IPS DF 6.9 (cell line): ENCODE results near the gene TRAF5.
A peak's percentile ranks its signal among the peaks of the same experiment; 100 is the strongest.
"Not testable (repeated sequence)": the region's sequence is repeated elsewhere in the genome, so short reads cannot be mapped to it uniquely, and the experiment has no call there.

Experiments used
- DNase-seq: peaks from one replicate; pipeline ENCODE4 v3.0.0-alpha.2; 2013; ENCODE audit warnings: low read depth, low spot score
- H3K27ac ChIP-seq: one replicate; pipeline ENCODE4 v1.5.1; 2013; ENCODE audit warnings: low read length, control low read depth
- H3K27me3 ChIP-seq: 2 replicates; pipeline ENCODE4 v1.6.1; 2013; ENCODE audit warnings: mild to moderate bottlenecking, low read length; ENCODE audit not compliant: control insufficient read depth, insufficient read depth
- H3K36me3 ChIP-seq: 2 replicates; pipeline ENCODE4 v1.6.1; 2013; ENCODE audit warnings: low read length; ENCODE audit not compliant: control insufficient read depth, insufficient read depth
- H3K4me1 ChIP-seq: 2 replicates; pipeline ENCODE4 v1.6.1; 2013; ENCODE audit warnings: low read length; ENCODE audit not compliant: control insufficient read depth, insufficient read depth
- H3K4me3 ChIP-seq: 2 replicates; pipeline ENCODE4 v1.5.1; 2013; ENCODE audit warnings: mild to moderate bottlenecking, low read length
- H3K9me3 ChIP-seq: 2 replicates; pipeline ENCODE4 v1.6.1; 2013; ENCODE audit warnings: low read length, inconsistent platforms; ENCODE audit not compliant: control insufficient read depth, insufficient read depth
- WGBS: extraction: QIAGEN DNeasy Blood & Tissue Kit; methylation state at CpG from one replicate; pipeline ENCODE4 v1.1.7; 2013; ENCODE audit warnings: mixed read lengths, missing lambda C conversion rate; ENCODE audit not compliant: insufficient read length, insufficient coverage; 5-methylcytosine and 5-hydroxymethylcytosine counted together

TRAF5 gene

DNA sequence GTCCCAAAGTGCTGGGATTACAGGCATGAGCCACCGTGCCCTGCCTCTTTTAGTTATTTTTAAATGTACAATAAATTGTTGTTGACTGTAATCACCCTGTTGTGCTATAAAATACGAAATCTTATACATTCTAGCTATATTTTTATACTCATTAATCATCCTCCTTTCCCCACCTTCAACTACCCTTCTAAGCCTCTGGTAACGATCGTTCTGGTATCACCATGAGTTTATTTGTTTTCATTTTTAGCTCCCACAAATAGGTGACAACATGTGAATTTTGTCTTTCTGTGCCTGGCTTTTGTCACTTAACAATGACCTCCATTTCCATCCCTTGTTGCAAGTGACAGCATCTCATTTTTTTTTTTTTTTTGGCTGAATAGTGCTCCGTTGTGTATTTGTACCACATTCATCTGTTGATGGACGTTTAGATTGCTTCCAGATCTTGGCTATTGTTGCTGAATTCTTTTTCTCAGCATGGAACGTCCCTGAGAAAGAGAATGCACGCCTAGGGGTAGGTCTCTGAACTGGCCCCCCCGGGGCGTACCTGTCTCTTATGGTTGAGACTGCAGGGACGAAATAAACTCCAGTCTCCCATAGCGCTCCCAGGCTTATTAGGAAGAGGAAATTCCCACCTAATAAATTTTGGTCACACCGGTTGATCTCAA lies 71.8 kb downstream of the TRAF5 start:
- WGBS: no CpG with 5 or more reads among the region's 13 CpGs
- H3K4me3 ChIP-seq, H3K4me1 ChIP-seq, H3K27me3 ChIP-seq, H3K36me3 ChIP-seq, DNase-seq, H3K27ac ChIP-seq, H3K9me3 ChIP-seq: not testable (repeated sequence)

DNA sequence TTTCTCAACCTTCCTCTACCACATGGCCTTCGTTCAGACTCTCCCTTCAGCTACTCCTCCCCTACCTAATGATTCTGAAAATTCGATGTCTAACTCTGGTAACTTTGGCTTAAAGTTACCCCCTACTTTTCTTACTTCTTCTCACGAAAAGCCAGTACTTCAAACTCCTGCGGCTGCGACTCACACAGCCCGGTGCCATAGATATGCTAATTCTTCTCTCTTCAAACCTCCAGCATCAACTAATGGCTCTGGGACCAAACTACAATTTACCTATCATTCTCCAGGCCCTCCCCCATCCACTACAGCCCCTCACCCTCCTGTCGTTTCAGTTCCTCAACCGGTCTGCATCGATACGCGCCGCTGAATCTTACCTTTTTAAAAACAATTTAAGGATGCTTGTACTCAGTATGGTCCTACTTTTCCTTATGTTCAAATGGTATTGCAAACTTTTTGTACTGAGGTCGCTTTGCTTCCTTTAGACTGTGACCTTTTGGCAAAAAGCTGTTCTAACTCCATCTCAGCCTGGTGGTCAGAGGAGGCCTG lies 73.3 kb downstream of the TRAF5 start:
- H3K4me1 ChIP-seq, H3K27ac ChIP-seq, H3K4me3 ChIP-seq, H3K36me3 ChIP-seq, H3K27me3 ChIP-seq, H3K9me3 ChIP-seq, DNase-seq: not testable (repeated sequence)
- no CpG with 5 or more reads among the region's 13 CpGs for WGBS

DNA sequence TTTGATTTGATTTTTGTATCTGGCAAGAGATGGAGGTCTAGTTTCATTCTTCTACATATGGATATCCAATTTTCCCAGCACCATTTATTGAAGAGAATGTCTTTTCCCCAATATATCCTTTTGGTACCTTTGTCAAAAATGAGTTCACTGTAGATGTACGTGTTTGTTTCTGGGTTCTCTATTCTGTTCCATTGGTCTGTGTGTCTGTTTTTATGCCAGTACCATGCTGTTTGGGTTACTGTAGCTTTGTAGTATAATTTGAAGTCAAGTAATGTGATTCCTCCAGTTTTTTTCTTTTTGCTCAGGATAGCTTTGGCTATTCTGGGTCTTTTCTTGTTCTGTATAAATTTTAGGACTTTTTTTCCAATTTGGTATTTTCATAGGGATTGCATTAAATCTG lies 75.1 kb downstream of the TRAF5 start:
- not testable (repeated sequence) for H3K4me1 ChIP-seq, H3K4me3 ChIP-seq, DNase-seq, H3K9me3 ChIP-seq, H3K36me3 ChIP-seq, H3K27me3 ChIP-seq, H3K27ac ChIP-seq
- no CpG with 5 or more reads among the region's 1 CpG for WGBS

GRCh38 chr1:211406086-211406485 lies 79.5 kb downstream of the TRAF5 start:
- H3K36me3 ChIP-seq, H3K9me3 ChIP-seq, DNase-seq, H3K4me3 ChIP-seq, H3K27ac ChIP-seq, H3K27me3 ChIP-seq, H3K4me1 ChIP-seq: not testable (repeated sequence)
- WGBS: no CpG with 5 or more reads among the region's 3 CpGs

- H3K9me3 ChIP-seq, H3K4me1 ChIP-seq, DNase-seq, H3K27me3 ChIP-seq, H3K4me3 ChIP-seq, H3K27ac ChIP-seq, H3K36me3 ChIP-seq: not testable (repeated sequence)
- no CpG with 5 or more reads among the region's 7 CpGs for WGBS
Observed at GRCh38 chr1:211407749-211408148, 81.1 kb downstream of the TRAF5 start.

GRCh38 chr1:211411639-211412038 lies 85.0 kb downstream of the TRAF5 start:
- Histone ChIP-seq H3K4me1 (no peaks in the 10 kb centered on the region), H3K4me3 (no peak overlapping the region), H3K36me3 (no peaks in the 10 kb centered on the region), H3K27ac (no peak overlapping the region), H3K27me3 (no peaks in the 10 kb centered on the region), H3K9me3 (no peaks in the 10 kb centered on the region; the same call in 1 of the 2 replicates)
- no peak for DNase-seq
- WGBS: no CpG with 5 or more reads among the region's 3 CpGs

- WGBS: no CpG with 5 or more reads among the region's 2 CpGs
- Histone ChIP-seq H3K4me1 (no peaks in the 10 kb centered on the region), H3K4me3 (no peak overlapping the region; the same call in 1 of the 2 replicates), H3K36me3 (no peaks in the 10 kb centered on the region), H3K27me3 (no peaks in the 10 kb centered on the region), H3K27ac (no peak overlapping the region), H3K9me3 (no peaks in the 10 kb centered on the region; the same call in 1 of the 2 replicates)
- DNase-seq: no peak
Observed at GRCh38 chr1:211415700-211416099, 89.1 kb downstream of the TRAF5 start.

DNA sequence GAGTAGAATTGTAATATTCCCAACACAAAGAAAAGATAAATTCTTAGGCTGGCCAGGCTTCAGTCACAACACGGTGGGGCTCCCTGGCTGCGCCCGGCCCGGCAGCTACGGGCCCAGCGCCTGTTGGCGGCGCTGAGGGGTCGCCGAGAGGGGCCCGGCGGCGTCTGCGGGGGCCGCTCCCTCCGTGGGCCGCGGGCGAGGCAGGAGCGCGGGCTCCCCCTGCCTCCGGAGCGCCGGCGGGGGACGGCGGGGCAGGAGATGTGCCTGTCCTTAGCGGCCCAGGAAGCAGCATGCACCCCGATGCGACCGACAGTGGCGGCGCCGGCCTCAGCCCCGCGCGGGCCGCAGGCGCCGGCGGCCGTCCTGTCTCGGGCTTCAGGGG lies 89.6 kb downstream of the TRAF5 start:
- no CpG with 5 or more reads among the region's 43 CpGs for WGBS
- H3K27ac ChIP-seq, DNase-seq, H3K4me1 ChIP-seq, H3K36me3 ChIP-seq, H3K27me3 ChIP-seq, H3K9me3 ChIP-seq: not testable (repeated sequence)
- peak overlapping the region; percentile 35; the same call in 1 of the 2 replicates for H3K4me3 ChIP-seq

DNA sequence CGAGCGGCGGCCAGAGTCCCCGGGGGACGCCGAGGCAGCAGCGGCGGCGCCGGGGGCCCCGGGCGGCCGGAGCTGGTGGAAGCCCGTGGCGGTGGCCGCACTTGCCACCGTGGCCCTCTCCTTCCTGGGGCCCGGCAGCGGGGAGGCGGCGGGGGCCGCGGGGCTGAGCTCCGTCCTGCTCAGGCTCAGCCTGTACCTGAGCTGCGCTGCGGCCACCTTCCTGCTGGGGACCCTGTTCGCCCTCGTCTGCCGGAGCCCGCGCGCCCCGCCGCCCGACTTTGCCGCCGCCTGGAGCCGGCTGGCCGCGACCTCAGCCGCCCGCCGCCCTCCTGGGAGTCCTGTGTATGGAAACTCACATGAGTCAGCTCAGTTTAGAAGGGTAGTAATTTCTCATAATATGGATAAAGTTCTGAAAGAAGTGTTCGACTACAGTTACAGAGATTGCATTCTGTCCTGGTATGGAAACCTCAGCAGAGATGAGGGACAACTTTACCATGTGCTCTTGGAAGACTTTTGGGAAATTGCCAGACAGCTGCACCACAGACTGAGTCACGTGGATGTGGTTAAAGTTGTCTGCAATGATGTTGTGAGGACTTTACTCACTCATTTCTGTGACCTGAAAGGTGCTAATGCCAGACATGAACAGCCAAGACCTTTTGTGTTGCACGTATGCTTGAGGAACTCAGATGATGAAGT lies 90.1 kb downstream of the TRAF5 start:
- H3K27ac ChIP-seq, H3K9me3 ChIP-seq, DNase-seq, H3K27me3 ChIP-seq, H3K36me3 ChIP-seq, H3K4me1 ChIP-seq: not testable (repeated sequence)
- peak overlapping the region; percentile 35; the same call in 1 of the 2 replicates for H3K4me3 ChIP-seq
- no CpG with 5 or more reads among the region's 46 CpGs for WGBS

DNA sequence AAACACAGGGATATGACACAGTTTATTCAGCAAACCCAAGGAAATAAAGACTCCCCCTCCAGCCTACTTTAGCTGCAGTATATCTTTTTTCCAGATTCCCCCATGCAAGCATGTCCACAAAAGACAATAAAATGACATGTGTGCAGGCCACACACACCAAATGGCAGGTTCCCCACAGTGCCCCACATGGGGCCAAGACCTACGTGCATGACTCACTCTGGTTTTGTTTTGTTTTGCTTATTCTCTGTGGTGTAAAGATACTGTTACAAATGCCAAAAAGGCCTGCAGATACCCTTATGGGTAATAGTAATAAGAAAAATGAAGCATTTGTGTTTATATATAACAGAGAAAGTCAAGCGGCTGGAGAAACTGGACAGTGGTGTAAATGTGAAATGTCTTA lies 93.8 kb downstream of the TRAF5 start:
- Histone ChIP-seq H3K4me1 (no peaks in the 10 kb centered on the region), H3K27me3 (no peaks in the 10 kb centered on the region), H3K4me3 (no peak overlapping the region), H3K27ac (no peak overlapping the region), H3K36me3 (no peaks in the 10 kb centered on the region), H3K9me3 (no peaks in the 10 kb centered on the region)
- DNase-seq: no peak
- no CpG with 5 or more reads among the region's 2 CpGs for WGBS
